ENCODE results near the gene MGME1. TPM values are rescaled to one million over a fixed set of nuclear protein-coding genes. Genes with fewer than 3 reads are reported as not detected.

The MGME1 gene
- total RNA-seq, 2 experiments from 2014 or later: 28.2 to 30.5 TPM

DNA sequence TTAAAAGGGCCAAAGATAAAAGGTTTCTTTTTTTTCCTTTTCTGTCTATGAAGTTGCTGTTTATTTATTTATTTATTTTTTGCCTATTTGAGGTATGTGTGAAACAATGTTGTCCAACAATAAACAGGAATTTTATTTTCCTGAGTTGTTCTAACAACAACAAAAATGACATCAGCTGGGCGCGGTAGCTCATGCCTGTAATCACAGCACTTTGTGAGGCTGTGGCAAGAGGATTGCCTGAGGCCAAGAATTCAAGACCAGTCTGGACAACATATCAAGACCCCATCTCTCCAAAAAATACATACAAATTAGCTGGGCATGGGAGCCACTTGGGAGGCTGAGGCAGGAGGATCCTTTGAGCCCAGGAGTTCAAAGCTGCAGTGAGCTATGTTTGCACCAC, 44.1 kb downstream of the MGME1 start:
- H3K4me1 Mint-ChIP-seq (ENCODE audit: low read depth): no peaks in the 10 kb centered on the region
- no peaks in the 10 kb centered on the region for H3K27me3 Mint-ChIP-seq
- no peak overlapping the region for H3K27ac Mint-ChIP-seq
- intact Hi-C loops (cut with micrococcal nuclease): no loop called here
- POLR2A ChIA-PET: interaction anchor here (0.6 kb wide), 1 partner anchor 172 kb away, joined by 3 read pairs; no protein-coding TSS in a partner anchor
- CTCF ChIA-PET: interaction anchor here (0.9 to 1.4 kb wide), 2 partner anchors 9 to 307 kb away, joined by 3 to 4 read pairs; no protein-coding TSS in a partner anchor
- H3K36me3 Mint-ChIP-seq (ENCODE audit: low read depth): no peaks in the 10 kb centered on the region
- ATAC-seq: no peak
- TF ChIP-seq CTCF (IDR thresholded peaks at IDR 0.05): no peak
- H3K4me3 Mint-ChIP-seq: no peak overlapping the region
- H3K9me3 Mint-ChIP-seq: no peaks in the 10 kb centered on the region
- no peak for DNase-seq

DNA sequence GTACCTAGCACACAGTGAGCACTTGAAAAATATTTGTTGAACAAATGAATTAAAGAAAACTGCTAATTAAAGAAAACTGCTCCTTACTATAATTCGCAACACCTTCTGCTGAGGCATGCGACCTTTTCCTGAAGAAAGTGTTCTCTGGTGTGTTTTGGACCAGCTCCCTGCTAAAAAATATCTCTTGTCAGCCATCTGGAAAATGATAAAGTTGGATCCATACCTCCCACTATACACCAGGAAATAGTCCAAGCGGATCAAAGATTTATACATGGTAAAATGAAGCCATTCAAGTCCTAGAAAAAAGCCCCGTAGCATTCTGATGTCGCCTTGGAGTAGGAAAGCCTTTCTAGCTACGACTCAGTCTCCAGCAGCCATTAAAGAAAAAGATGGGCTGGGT, 45.6 kb downstream of the MGME1 start:
- Mint-ChIP-seq H3K4me3 (no peak overlapping the region), H3K27me3 (peaks cover 5% of the 10 kb centered on the region), H3K9me3 (no peaks in the 10 kb centered on the region), H3K27ac (no peak overlapping the region), H3K4me1 (ENCODE audit: low read depth) (no peaks in the 10 kb centered on the region), H3K36me3 (ENCODE audit: low read depth) (no peaks in the 10 kb centered on the region)
- POLR2A ChIA-PET: interaction anchor here (0.5 kb wide), 1 partner anchor 372 kb away, joined by 3 read pairs; no protein-coding TSS in a partner anchor
- CTCF ChIA-PET: no interaction called here
- intact Hi-C loops (cut with micrococcal nuclease): no loop called here
- no peak for ATAC-seq
- DNase-seq: no peak
- TF ChIP-seq CTCF (IDR thresholded peaks at IDR 0.05): no peak

GRCh38 chr20:18016772-18017171, 48.0 kb downstream of the MGME1 start:
- DNase-seq (no peak), ATAC-seq (no peak)
- H3K4me3 Mint-ChIP-seq: no peak overlapping the region
- intact Hi-C loops (cut with micrococcal nuclease): no loop called here
- ChIA-PET POLR2A (interaction anchor here (0.6 kb wide), 1 partner anchor 17 kb away, joined by 3 read pairs; no protein-coding TSS in a partner anchor), CTCF (interaction anchor here (0.7 kb wide), 1 partner anchor 30 kb away, joined by 3 read pairs; no protein-coding TSS in a partner anchor)
- no peak overlapping the region for H3K27ac Mint-ChIP-seq
- peaks cover 9% of the 10 kb centered on the region for H3K27me3 Mint-ChIP-seq
- H3K36me3 Mint-ChIP-seq (ENCODE audit: low read depth): no peaks in the 10 kb centered on the region
- no peaks in the 10 kb centered on the region for H3K4me1 Mint-ChIP-seq (ENCODE audit: low read depth)
- no peaks in the 10 kb centered on the region for H3K9me3 Mint-ChIP-seq
- no peak for TF ChIP-seq CTCF (IDR thresholded peaks at IDR 0.05)

DNA sequence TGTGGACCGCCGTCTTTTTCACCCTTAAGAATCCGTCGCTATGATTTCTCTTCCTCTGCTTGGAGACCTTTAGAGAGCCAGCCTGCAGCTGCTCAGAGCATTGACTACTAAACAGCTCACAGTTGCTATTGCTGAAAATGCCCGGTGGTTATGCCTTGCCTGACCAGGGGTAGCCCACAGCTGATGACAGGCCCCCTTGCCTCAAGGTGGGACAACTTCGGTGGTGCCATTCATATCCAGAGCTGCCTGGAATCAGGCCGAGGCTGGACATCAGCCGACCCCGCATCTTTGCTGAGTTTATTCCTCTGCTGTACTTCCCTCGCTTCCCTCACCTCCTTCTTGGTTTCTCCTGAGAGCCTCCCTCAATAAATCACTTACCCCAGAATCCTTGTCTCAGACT, 49.3 kb downstream of the MGME1 start:
- no peaks in the 10 kb centered on the region for H3K9me3 Mint-ChIP-seq
- ATAC-seq (no peak), DNase-seq (no peak)
- TF ChIP-seq CTCF (IDR thresholded peaks at IDR 0.05): no peak
- no peak overlapping the region for H3K27ac Mint-ChIP-seq
- H3K27me3 Mint-ChIP-seq: peaks cover 9% of the 10 kb centered on the region
- H3K4me3 Mint-ChIP-seq: no peak overlapping the region
- no peaks in the 10 kb centered on the region for H3K4me1 Mint-ChIP-seq (ENCODE audit: low read depth)
- CTCF ChIA-PET: no interaction called here
- POLR2A ChIA-PET: no interaction called here
- no peaks in the 10 kb centered on the region for H3K36me3 Mint-ChIP-seq (ENCODE audit: low read depth)
- intact Hi-C loops (cut with micrococcal nuclease): no loop called here

DNA sequence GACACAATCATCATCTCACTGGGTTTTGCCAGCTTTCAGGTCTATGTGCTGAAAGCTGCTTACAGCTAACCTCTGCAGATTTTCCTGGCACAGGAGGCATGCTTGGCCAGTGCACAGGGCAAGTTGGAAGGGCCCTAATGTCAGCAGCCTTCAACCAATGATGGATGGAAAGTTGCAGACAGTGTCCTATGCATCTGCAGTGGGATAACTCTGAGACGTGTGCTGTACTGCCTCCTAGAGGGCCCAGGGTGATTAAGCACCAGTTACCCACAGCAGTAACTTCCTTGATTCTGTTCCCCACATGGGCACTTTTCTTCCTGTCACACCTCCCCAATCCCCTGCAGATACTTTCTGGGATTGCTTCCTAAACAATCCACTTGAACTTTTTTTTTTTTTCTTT, 50.2 kb downstream of the MGME1 start:
- POLR2A ChIA-PET: no interaction called here
- DNase-seq: peak; percentile 23

More for the DNA sequence above, 50.2 kb downstream of the MGME1 start:
- H3K4me3 Mint-ChIP-seq: no peak overlapping the region
- intact Hi-C loops (cut with micrococcal nuclease): no loop called here
- H3K27me3 Mint-ChIP-seq: peaks cover 9% of the 10 kb centered on the region
- H3K36me3 Mint-ChIP-seq (ENCODE audit: low read depth): no peaks in the 10 kb centered on the region
- peak; percentile 46 for TF ChIP-seq CTCF (IDR thresholded peaks at IDR 0.05)
- peak; percentile 74 for ATAC-seq
- no peaks in the 10 kb centered on the region for H3K4me1 Mint-ChIP-seq (ENCODE audit: low read depth)
- CTCF ChIA-PET: no interaction called here
- no peak overlapping the region for H3K27ac Mint-ChIP-seq
- no peaks in the 10 kb centered on the region for H3K9me3 Mint-ChIP-seq
